VCaP (cell line): ENCODE measurements around the gene IRF2.

Experiments used
- H3K27ac ChIP-seq: fragments of 450-650 bp; 2 replicates; pipeline ENCODE4 v1.5.1; 2017
- TF ChIP-seq, protein P1 (sequence below): fragments of 450-650 bp; conservative IDR thresholded peaks from 2 replicates; pipeline ENCODE4 v1.5.1; 2017; ENCODE audit warnings: mild to moderate bottlenecking, moderate library complexity

Gene IRF2

GRCh38 chr4:184392316-184392715 lies 82.0 kb downstream of the IRF2 start:
- TF ChIP-seq, protein P1, sequence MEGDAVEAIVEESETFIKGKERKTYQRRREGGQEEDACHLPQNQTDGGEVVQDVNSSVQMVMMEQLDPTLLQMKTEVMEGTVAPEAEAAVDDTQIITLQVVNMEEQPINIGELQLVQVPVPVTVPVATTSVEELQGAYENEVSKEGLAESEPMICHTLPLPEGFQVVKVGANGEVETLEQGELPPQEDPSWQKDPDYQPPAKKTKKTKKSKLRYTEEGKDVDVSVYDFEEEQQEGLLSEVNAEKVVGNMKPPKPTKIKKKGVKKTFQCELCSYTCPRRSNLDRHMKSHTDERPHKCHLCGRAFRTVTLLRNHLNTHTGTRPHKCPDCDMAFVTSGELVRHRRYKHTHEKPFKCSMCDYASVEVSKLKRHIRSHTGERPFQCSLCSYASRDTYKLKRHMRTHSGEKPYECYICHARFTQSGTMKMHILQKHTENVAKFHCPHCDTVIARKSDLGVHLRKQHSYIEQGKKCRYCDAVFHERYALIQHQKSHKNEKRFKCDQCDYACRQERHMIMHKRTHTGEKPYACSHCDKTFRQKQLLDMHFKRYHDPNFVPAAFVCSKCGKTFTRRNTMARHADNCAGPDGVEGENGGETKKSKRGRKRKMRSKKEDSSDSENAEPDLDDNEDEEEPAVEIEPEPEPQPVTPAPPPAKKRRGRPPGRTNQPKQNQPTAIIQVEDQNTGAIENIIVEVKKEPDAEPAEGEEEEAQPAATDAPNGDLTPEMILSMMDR: no peak
- no peak overlapping the region for H3K27ac ChIP-seq

DNA sequence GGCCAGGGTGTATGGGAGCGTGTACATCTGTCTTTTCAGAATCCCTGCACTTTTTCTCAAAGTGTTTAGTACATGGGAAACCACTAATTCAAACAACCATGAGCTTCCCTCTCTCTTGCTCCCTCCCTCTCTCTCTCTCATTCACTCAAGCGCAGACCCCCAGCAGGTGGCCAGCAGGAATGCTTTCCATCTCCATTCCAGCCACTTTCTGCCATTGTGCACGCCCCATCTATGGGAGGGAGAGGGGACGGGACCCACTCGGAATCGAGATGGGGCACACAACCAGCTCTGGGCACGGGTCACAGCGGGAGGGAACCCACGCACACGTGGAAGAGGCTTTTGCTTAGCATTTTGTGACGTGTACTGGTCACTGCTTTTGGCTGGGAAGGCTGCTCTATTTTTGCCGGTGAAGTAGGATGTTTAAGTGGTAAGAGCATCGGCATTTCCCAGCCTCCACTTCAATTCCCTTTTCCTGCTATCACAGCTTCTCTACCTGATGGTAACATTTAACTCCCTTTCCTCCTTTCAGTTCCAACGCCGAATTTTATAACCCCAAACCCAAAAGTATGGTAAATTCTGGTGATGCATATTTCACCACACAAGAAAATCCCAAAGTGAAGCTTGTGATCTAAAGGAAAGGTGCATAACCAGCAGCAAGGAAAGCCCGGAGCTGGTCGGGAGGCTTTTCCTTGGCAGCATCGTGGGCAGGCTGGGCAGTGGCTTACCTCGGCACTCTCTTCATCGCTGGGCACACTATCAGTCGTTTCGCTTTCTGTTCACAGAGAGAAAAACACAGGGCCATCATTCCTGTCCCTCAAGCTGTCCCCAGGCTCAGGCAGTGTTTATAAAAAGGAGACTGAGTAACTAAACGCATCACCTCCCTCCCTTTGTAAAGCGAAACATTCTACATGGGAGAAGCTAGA lies 84.1 kb downstream of the IRF2 start:
- no peak overlapping the region for H3K27ac ChIP-seq
- TF ChIP-seq, protein P1: no peak

- no peak overlapping the region for H3K27ac ChIP-seq
- TF ChIP-seq, protein P1: no peak
Measured at GRCh38 chr4:184388106-184388505, 86.2 kb downstream of the IRF2 start.

- H3K27ac ChIP-seq: no peak overlapping the region
- TF ChIP-seq, protein P1: no peak
Measured at GRCh38 chr4:184387351-184387750, 87.0 kb downstream of the IRF2 start.

DNA sequence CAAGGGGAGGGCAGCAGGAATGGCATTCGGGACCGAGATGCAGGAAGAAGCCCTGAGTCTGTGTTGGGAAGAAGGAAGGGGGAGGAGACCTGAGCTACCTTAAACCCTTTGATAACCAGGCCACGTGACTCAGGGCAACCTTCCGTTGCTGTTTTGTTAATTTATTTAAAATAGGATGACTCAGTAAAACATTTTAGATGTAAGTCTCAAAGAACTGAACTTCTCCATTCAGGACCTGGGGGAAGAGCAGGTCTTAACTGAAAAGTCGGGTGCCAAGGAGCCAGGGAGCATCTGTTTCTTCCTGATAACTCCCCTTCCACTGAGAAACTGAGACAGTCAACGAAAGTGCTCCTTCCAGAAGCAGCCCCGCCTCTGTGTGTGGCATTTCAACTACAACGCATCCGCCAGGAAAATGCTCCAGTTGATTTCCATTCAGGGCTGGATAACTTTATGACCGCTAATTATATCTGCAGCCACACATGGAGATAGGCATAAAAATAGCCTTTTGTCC lies 88.0 kb downstream of the IRF2 start:
- H3K27ac ChIP-seq: no peak overlapping the region
- TF ChIP-seq, protein P1: no peak

GRCh38 chr4:184385705-184386141 lies 88.6 kb downstream of the IRF2 start:
- TF ChIP-seq, protein P1: no peak

DNA sequence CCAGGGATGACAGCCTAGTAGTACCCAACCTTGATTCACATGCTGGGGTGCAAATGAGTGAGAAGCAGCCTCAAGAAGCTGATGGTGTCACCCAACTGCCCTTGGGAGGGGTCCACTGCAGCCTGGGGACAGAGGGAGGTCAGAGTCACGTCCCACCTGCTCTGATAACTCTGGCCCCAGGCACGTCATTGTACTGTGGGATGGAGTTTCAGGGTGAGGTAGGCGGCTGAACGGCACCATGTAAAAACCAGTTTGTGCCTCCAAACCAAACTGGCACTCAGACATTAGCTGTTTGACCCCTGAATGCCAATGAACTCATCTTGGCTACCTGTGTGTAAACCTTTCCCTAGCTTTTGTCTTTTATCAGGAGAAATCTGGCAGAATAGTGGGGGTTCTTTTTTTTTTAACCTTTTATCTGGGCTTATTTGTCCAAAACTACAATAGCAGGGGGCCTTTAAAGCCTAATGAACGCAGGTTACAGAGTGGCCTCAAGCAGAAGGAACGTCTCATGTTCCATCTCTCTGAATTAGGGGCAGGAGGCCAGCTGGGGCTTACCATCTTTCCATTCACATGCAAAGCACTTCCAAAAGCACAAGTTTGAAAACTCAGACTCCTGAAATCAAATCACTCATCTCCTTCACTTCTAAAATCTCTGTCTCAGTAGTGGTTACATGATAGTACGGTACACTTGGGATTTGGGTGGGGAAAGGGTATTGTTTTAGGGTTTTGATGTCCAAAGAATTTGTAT lies 89.4 kb downstream of the IRF2 start:
- no peak overlapping the region for H3K27ac ChIP-seq
- TF ChIP-seq, protein P1: no peak

More at GRCh38 chr4:184385705-184386141, 88.6 kb downstream of the IRF2 start:
- no peak overlapping the region for H3K27ac ChIP-seq
